IPS-18a (cell line): ENCODE results near the gene HGD.
"Not testable (repeated sequence)": the region's sequence is repeated elsewhere in the genome, so short reads cannot be mapped to it uniquely, and the experiment has no call there.

Source experiments
- H3K27ac ChIP-seq: one replicate; pipeline ENCODE4 v1.5.1; 2013; ENCODE audit warnings: low read length
- H3K27me3 ChIP-seq: one replicate; pipeline ENCODE4 v1.6.1; 2013; ENCODE audit warnings: mild to moderate bottlenecking, low read length; ENCODE audit not compliant: control insufficient read depth, insufficient read depth
- H3K36me3 ChIP-seq: one replicate; pipeline ENCODE4 v1.6.1; 2013; ENCODE audit warnings: low read depth, low read length; ENCODE audit not compliant: control insufficient read depth
- H3K4me1 ChIP-seq: one replicate; pipeline ENCODE4 v1.6.1; 2013; ENCODE audit warnings: low read depth, low read length; ENCODE audit not compliant: control insufficient read depth
- H3K4me3 ChIP-seq: one replicate; pipeline ENCODE4 v1.5.1; 2013; ENCODE audit warnings: low read length
- H3K9ac ChIP-seq: one replicate; pipeline ENCODE4 v1.6.1; 2013; ENCODE audit warnings: mild to moderate bottlenecking, low read length, moderate library complexity
- H3K9me3 ChIP-seq: one replicate; pipeline ENCODE4 v1.6.1; 2013; ENCODE audit warnings: low read depth, low read length; ENCODE audit not compliant: control insufficient read depth

HGD gene

DNA sequence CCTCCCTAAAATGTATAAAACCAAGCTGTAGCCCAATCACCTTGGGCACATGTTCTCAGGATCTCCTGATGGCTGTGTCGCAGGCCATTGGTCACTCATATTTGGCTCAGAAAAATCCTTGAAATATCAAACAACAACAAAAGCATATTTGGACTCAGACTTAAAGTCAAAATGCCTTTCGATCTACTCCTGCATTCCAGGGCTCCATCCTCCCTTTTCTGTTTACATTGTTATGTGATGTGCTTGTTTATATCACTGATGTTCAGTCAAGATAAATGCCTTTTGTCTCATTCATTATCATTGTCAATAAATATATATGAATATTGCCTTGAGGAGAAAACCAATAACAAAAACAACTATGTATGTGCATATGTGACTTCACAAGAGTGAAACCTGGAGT lies 31.7 kb downstream of the HGD start:
- Histone ChIP-seq H3K4me1 (no peaks in the 10 kb centered on the region), H3K9me3 (no peaks in the 10 kb centered on the region), H3K4me3 (no peak overlapping the region), H3K9ac (no peak overlapping the region), H3K36me3 (no peaks in the 10 kb centered on the region), H3K27ac (no peak overlapping the region), H3K27me3 (no peaks in the 10 kb centered on the region)

DNA sequence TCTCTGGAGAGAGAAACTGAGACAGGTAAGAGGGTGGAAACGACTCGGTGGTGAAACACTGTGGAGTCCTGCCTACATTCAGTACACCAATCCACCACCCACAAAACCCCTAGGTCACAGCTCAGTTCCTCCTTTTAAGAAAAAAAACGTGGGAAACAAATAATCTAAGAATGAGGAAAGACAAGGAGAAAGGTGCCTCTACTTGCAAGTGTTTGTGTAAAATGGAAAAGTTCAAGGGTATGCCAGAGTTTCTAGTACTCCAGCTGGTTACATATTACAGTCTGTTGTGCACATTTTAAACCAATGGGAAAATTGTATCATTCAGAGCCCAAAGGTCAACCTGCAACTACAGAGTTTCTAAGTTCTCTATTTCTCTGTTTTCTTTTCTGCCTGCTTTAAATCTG lies 32.2 kb downstream of the HGD start:
- H3K27ac ChIP-seq: no peak overlapping the region
- no peaks in the 10 kb centered on the region for H3K9me3 ChIP-seq
- no peaks in the 10 kb centered on the region for H3K27me3 ChIP-seq
- no peaks in the 10 kb centered on the region for H3K4me1 ChIP-seq
- no peak overlapping the region for H3K9ac ChIP-seq
- H3K36me3 ChIP-seq: no peaks in the 10 kb centered on the region
- H3K4me3 ChIP-seq: no peak overlapping the region

DNA sequence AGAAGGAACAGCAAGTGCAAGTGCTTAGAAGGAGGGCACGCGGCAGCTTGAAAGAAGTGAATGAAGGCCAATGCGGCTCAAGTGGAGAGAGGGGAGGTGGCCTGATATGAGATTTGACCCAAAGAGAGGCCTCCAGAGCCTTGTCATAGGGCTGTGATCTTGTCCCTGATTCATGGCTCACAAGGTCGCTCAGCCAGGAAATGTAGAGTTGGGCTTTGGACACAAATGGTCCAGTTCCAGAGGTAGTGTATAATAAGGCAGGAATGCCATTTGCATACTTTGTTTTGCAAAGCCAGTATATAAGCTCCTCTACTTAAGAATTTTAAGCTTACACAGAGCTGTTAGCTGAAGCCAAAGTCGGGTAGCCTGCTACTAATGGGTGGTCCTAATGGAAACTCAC lies 33.7 kb downstream of the HGD start:
- Histone ChIP-seq H3K4me1 (no peaks in the 10 kb centered on the region), H3K36me3 (no peaks in the 10 kb centered on the region), H3K27me3 (no peaks in the 10 kb centered on the region), H3K4me3 (no peak overlapping the region), H3K9ac (no peak overlapping the region), H3K27ac (no peak overlapping the region), H3K9me3 (no peaks in the 10 kb centered on the region)

DNA sequence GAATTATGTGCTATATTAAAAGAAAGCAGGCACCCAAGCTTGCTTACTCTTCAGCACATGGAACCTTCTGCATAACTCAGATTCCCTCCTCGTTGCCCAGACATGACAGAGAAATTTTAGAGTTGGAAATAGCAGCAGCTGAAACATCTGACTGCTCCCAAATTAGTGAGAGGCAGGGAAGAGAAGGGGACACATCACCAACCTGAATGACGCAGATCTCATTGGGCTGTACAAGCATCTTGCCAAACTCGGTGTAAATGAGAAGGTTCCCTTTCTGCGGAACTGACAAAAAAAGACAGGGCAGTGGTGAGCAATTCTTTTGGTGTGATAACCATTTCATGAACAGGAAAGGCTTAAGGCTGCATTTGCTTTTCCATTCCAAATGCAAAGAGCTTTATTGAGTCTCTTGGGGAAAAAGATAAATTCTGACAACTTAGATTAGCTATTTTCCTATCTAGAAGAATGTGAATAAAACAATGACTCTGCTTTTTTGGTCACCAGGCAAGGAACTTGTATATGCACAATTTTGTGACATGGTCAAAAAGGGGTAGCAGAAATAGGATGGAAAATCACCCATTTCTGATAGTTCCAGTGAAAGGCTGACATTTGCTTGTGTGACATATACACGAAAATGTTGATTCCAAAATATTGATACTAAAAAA lies 35.1 kb downstream of the HGD start:
- Histone ChIP-seq H3K4me3 (no peak overlapping the region), H3K4me1 (no peaks in the 10 kb centered on the region), H3K27ac (no peak overlapping the region), H3K36me3 (no peaks in the 10 kb centered on the region), H3K9ac (no peak overlapping the region), H3K27me3 (no peaks in the 10 kb centered on the region), H3K9me3 (no peaks in the 10 kb centered on the region)

DNA sequence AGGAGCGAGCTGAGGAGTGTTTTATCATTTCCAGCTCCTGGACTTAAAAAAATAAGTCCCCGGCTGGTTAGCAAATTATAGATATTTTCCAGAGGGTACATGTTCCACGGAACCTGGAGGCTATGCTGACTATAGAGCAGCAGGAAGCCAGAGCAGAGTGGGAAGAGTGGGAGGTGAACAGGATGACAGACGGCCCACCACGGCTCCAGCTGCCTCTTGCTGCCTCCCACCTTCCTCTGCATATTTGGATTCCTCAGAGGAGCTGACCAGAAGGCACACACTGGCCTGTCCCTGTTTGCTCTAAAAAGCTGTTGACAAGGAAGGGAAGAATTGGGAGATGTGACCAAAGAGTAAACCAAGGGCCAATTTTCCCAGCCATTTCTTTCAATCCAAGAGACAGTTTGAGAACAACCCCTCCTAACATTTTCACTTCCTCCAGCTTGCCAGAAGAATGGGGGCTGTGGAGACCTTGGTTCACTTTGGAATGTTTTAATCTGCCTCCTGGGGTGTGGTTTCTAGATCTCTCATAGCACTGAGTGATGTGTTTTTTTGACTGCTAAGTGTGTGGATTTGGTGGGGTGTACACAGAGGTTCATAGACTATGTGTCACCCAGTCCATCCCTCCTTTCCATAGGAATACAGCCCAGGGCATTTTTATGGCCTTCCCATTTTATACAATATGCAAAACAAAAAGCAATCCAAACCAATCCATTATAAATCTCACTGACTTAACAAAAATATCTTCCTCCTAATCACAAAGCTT lies 36.8 kb downstream of the HGD start:
- no peaks in the 10 kb centered on the region for H3K4me1 ChIP-seq
- H3K27ac ChIP-seq: no peak overlapping the region
- H3K36me3 ChIP-seq: no peaks in the 10 kb centered on the region
- no peaks in the 10 kb centered on the region for H3K9me3 ChIP-seq
- H3K9ac ChIP-seq: no peak overlapping the region
- H3K4me3 ChIP-seq: no peak overlapping the region
- no peaks in the 10 kb centered on the region for H3K27me3 ChIP-seq

DNA sequence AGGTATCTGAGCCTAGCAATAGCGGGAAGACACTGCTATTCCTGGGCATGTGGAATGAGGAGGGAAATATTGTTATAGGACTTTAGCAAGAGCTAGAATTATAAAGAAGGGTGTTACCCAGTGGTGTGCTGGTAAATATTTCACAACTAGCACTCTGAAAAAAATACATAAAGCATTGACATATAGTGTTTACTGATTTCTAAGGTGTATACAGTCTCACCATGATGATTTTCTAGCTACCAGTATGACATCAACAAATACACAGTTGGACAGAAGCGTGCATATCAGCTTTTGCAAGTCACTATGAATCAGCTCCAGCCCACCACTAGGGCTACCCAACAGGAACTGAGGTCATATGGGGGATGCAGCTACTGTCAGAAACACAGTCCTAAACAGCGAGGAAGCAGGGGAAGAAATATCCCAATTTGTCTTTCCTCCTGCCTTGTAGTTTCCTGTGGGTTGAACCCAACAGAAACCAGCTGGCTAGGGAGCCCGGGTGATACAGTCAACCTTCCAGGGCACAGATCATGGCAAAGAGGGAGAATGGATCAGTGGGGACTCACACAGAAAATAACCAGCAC lies 39.6 kb downstream of the HGD start:
- Histone ChIP-seq H3K27me3 (no peaks in the 10 kb centered on the region), H3K27ac (no peak overlapping the region), H3K36me3 (no peaks in the 10 kb centered on the region), H3K4me1 (no peaks in the 10 kb centered on the region), H3K9me3 (no peaks in the 10 kb centered on the region), H3K4me3 (no peak overlapping the region), H3K9ac (no peak overlapping the region)

DNA sequence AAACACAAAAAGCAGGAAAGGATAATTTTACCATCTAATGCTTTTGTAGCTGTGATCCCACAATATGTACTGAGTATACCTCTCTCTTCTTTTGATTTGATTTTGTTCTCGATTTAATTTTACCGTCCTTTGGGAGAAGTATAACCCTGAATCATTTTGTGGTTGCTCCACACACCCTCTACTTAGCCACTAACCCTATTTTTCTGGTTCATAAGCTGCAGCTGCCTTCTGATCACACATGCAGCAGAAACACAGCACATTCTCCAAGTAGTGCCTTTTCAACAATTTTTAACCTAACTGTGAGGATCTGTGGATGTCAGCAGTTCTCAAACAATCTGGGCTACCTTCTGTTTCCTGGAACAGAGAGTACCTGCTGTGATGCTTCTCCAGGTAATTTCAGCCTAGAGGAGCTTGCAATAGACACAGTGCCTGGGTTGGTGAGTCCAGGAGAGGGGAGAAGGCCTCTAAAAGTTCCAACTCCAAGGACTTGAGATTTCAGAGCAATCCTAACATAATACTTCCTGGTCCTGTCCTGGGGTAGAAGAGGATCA lies 40.3 kb downstream of the HGD start:
- Histone ChIP-seq H3K4me1 (no peaks in the 10 kb centered on the region), H3K27me3 (no peaks in the 10 kb centered on the region), H3K27ac (no peak overlapping the region), H3K36me3 (no peaks in the 10 kb centered on the region), H3K9ac (no peak overlapping the region), H3K4me3 (no peak overlapping the region), H3K9me3 (no peaks in the 10 kb centered on the region)

DNA sequence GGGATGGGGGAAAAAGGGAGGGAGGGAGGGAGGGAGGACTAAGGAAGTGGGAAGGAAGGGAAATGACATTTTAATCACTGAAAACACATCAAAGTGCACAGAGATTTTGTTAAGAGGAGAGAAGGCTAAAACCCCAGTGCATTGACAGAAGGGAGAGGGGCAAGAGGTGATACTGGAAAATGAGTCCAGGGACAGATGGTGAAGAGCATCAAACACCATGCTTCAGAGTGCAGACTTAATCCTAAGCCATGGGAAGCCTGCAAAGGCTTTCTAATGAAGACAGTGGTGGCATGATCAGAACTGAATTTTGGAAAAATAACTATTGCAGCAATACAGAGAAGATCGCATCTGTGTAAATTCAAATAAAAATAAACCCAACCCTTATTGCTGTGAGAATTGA lies 41.8 kb downstream of the HGD start:
- Histone ChIP-seq H3K4me3 (no peak overlapping the region), H3K36me3 (no peaks in the 10 kb centered on the region), H3K9ac (no peak overlapping the region), H3K9me3 (no peaks in the 10 kb centered on the region), H3K27me3 (no peaks in the 10 kb centered on the region), H3K27ac (no peak overlapping the region), H3K4me1 (no peaks in the 10 kb centered on the region)

DNA sequence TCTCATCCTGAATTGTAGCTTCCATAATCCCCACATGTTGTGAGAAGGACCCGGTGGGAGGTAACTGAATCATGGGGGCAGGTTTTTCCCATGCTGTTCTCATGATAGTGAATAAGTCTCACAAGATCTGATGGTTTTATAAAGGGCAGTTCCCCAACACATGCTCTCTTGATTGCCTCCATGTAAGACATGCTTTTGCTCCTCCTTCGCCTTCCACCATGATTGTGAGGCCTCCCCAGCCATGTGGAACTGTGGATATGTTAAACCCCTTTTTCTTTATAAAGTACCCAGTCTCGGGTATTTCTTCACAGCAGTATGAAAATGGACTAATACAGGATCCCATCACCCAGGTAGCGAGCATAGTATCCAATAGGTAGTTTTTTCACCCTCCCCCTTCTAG lies 43.2 kb downstream of the HGD start:
- H3K27ac ChIP-seq, H3K4me3 ChIP-seq, H3K36me3 ChIP-seq, H3K9ac ChIP-seq, H3K4me1 ChIP-seq, H3K27me3 ChIP-seq, H3K9me3 ChIP-seq: not testable (repeated sequence)

DNA sequence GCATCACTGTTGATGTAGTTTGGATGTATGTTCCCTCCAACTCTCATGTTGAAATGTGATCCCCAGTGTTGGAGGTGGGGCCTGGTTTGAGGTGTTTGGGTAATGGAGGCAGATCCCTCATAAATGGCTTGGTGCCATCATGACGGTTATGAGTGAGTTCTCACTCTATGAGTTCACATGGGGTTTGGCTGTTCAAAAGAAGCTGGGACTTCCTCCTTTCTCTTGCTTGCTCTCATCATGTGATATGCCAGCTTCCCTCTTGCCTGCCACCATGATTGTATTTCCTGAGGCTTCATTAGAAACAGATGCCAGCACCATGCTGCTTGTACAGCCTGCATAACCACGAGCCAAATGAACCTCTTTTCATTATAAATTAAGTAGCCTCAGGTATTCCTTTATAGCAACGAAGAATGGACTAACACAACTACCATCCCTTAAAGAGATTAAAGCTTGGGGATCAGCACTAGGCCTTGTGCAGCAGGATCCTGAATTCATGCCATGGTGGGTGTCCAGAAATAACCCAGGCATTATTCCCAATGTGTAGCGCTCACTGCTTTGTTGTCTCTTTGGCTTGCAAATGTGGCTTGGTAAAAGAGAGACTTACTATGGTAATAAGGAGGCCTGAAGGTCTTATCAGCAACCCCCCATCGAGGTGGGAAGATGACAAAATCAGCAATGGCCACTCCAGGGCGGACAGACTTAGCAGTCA lies 44.0 kb downstream of the HGD start:
- Histone ChIP-seq H3K9ac (no peak overlapping the region), H3K27me3 (no peaks in the 10 kb centered on the region), H3K27ac (no peak overlapping the region), H3K36me3 (no peaks in the 10 kb centered on the region), H3K9me3 (no peaks in the 10 kb centered on the region), H3K4me3 (no peak overlapping the region), H3K4me1 (no peaks in the 10 kb centered on the region)

DNA sequence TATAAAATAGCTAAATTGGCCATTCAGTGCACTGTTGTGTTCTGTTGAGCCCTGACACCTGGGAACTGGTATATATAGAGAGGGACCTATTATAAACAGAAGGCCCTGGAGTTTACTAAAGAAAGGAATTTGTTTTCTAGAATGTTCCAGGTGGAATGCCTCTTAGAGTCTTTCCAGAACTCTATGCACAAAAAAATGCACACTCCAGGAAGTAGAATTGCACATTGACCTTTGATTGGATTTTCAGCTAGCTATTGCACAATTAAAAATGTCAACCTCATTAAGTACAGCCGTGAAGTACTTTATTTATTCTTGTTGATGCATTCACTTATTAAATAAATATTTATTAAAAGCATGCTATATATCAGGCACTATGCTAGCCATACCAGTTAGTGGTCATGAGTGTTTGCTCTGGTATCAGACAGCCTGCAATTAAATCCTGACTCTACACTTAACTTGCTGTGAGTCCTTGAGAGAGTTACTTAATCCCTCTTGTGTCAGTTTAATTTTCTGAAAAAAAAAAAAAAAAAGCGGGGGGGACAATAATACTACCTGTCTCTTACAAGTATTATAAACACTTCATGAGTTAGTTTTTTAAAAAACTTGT lies 45.1 kb downstream of the HGD start:
- Histone ChIP-seq H3K27me3 (no peaks in the 10 kb centered on the region), H3K27ac (no peak overlapping the region), H3K9me3 (no peaks in the 10 kb centered on the region), H3K36me3 (no peaks in the 10 kb centered on the region), H3K4me1 (no peaks in the 10 kb centered on the region), H3K4me3 (no peak overlapping the region), H3K9ac (no peak overlapping the region)
